HG03175 (cell line): ENCODE data around the gene TSEN2.

ENCODE experiments used
- ATAC-seq: cut with Tn5 transposase; IDR thresholded peaks from one replicate; pipeline ENCODE4 v1.9.1; 2021; ENCODE audit warnings: mild to moderate bottlenecking, moderate library complexity; ENCODE audit not compliant: unreplicated experiment

TSEN2 gene

GRCh38 chr3:12582730-12583129 is 98.5 kb downstream of the TSEN2 start:
- ATAC-seq = no peak
